Measurements from ENCODE around the gene TOMM70.
A peak's percentile ranks its signal among the peaks of the same experiment; 100 is the strongest.
"Not testable (repeated sequence)": the region's sequence is repeated elsewhere in the genome, so short reads cannot be mapped to it uniquely, and the experiment has no call there.

TOMM70 gene

GRCh38 chr3:100376301-100376700, 24.6 kb downstream of the TOMM70 start:
- H3K4me3 ChIP-seq (ENCODE audit: low read length), result no peak overlapping the region
- DNase-seq (ENCODE audit: low read depth, low spot score), result no peak

GRCh38 chr3:100374521-100374920, 26.4 kb downstream of the TOMM70 start:
- DNase-seq (ENCODE audit: low read depth, low spot score), result no peak
- no peak overlapping the region for H3K4me3 ChIP-seq (ENCODE audit: low read length)

GRCh38 chr3:100370756-100371155, 30.1 kb downstream of the TOMM70 start:
- no peak for DNase-seq (ENCODE audit: low read depth, low spot score)
- H3K4me3 ChIP-seq (ENCODE audit: low read length), result no peak overlapping the region

- no peak for DNase-seq (ENCODE audit: low read depth, low spot score)
- no peak overlapping the region for H3K4me3 ChIP-seq (ENCODE audit: low read length)
These were observed 32.4 kb downstream of the TOMM70 start for GRCh38 chr3:100368441-100368840.

GRCh38 chr3:100366424-100366823, 34.5 kb downstream of the TOMM70 start:
- no peak for DNase-seq (ENCODE audit: low read depth, low spot score)
- H3K4me3 ChIP-seq (ENCODE audit: low read length), result no peak overlapping the region

GRCh38 chr3:100364421-100364820, 36.5 kb downstream of the TOMM70 start:
- no peak overlapping the region for H3K4me3 ChIP-seq (ENCODE audit: low read length)
- DNase-seq (ENCODE audit: low read depth, low spot score), result no peak

- DNase-seq (ENCODE audit: low read depth, low spot score), result no peak
These were observed 39.0 kb downstream of the TOMM70 start for GRCh38 chr3:100361897-100362296.

GRCh38 chr3:100360757-100361496, 40.0 kb downstream of the TOMM70 start:
- no peak for DNase-seq (ENCODE audit: low read depth, low spot score)
- H3K4me3 ChIP-seq (ENCODE audit: low read length), result no peak overlapping the region

More at GRCh38 chr3:100361897-100362296, 39.0 kb downstream of the TOMM70 start:
- no peak overlapping the region for H3K4me3 ChIP-seq (ENCODE audit: low read length)

- no peak overlapping the region for H3K4me3 ChIP-seq (ENCODE audit: low read length)
- no peak for DNase-seq (ENCODE audit: low read depth, low spot score)
These were observed 41.9 kb downstream of the TOMM70 start for GRCh38 chr3:100359035-100359434.

GRCh38 chr3:100358413-100358812, 42.5 kb downstream of the TOMM70 start:
- H3K4me3 ChIP-seq (ENCODE audit: low read length), result no peak overlapping the region
- no peak for DNase-seq (ENCODE audit: low read depth, low spot score)

- DNase-seq (ENCODE audit: low read depth, low spot score), result no peak
- H3K4me3 ChIP-seq (ENCODE audit: low read length), result no peak overlapping the region
These were observed 46.0 kb downstream of the TOMM70 start for GRCh38 chr3:100354850-100355249.

GRCh38 chr3:100352296-100353231, 48.3 kb downstream of the TOMM70 start:
- DNase-seq (ENCODE audit: low read depth, low spot score), result no peak

GRCh38 chr3:100351770-100352169, 49.1 kb downstream of the TOMM70 start:
- DNase-seq (ENCODE audit: low read depth, low spot score); H3K4me3 ChIP-seq (ENCODE audit: low read length): not testable (repeated sequence)

More at GRCh38 chr3:100352296-100353231, 48.3 kb downstream of the TOMM70 start:
- H3K4me3 ChIP-seq (ENCODE audit: low read length), result no peak overlapping the region

- no peak overlapping the region for H3K4me3 ChIP-seq (ENCODE audit: low read length)
- DNase-seq (ENCODE audit: low read depth, low spot score), result no peak
These were observed 52.2 kb downstream of the TOMM70 start for GRCh38 chr3:100348727-100349126.

- DNase-seq (ENCODE audit: low read depth, low spot score), result no peak
- H3K4me3 ChIP-seq (ENCODE audit: low read length), result no peak overlapping the region
These were observed 60.4 kb downstream of the TOMM70 start for GRCh38 chr3:100340527-100340926.

- DNase-seq (ENCODE audit: low read depth, low spot score), result no peak
- H3K4me3 ChIP-seq (ENCODE audit: low read length), result no peak overlapping the region
These were observed 61.1 kb downstream of the TOMM70 start for GRCh38 chr3:100339786-100340185.

- no peak overlapping the region for H3K4me3 ChIP-seq (ENCODE audit: low read length)
- no peak for DNase-seq (ENCODE audit: low read depth, low spot score)
These were observed 62.0 kb downstream of the TOMM70 start for GRCh38 chr3:100338911-100339310.

- not testable (repeated sequence) for DNase-seq (ENCODE audit: low read depth, low spot score); H3K4me3 ChIP-seq (ENCODE audit: low read length)
These were observed 64.7 kb downstream of the TOMM70 start for GRCh38 chr3:100336229-100336628.

- DNase-seq (ENCODE audit: low read depth, low spot score), result no peak
- peak overlapping the region; percentile 83 for H3K4me3 ChIP-seq (ENCODE audit: low read length)
These were observed 65.5 kb downstream of the TOMM70 start for GRCh38 chr3:100335434-100335833.
